ENCODE measurements around the gene BACH1.
A peak's percentile ranks its signal among the peaks of the same experiment; 100 is the strongest.

BACH1 gene

GRCh38 chr21:29304597-29304996 lies 5.9 kb downstream of the BACH1 start:
- no peaks in the 10 kb centered on the region for H3K27me3 ChIP-seq
- H3K4me1 ChIP-seq (ENCODE audit: control insufficient read depth in 1 of 2, insufficient read depth in 1 of 2, low read depth in 1 of 2, low read length in 1 of 2), result peaks cover 90 to 93% of the 10 kb centered on the region in 2 experiments
- no peak overlapping the region for H3K4me3 ChIP-seq (ENCODE audit: low read depth in 1 of 2, low read length in 1 of 2)
- TF ChIP-seq CTCF (IDR thresholded peaks at IDR 0.05), result no peak
- peaks cover 12% of the 10 kb centered on the region for H3K36me3 ChIP-seq
- peak overlapping the region; percentile 77 for H3K27ac ChIP-seq
- no peaks in the 10 kb centered on the region for H3K9me3 ChIP-seq

GRCh38 chr21:29305068-29305467 lies 6.3 kb downstream of the BACH1 start:
- peaks cover 12% of the 10 kb centered on the region for H3K36me3 ChIP-seq
- peaks cover 85 to 88% of the 10 kb centered on the region in 2 experiments for H3K4me1 ChIP-seq (ENCODE audit: control insufficient read depth in 1 of 2, insufficient read depth in 1 of 2, low read depth in 1 of 2, low read length in 1 of 2)
- TF ChIP-seq CTCF (IDR thresholded peaks at IDR 0.05), result no peak
- no peaks in the 10 kb centered on the region for H3K27me3 ChIP-seq
- no peak overlapping the region for H3K4me3 ChIP-seq (ENCODE audit: low read depth in 1 of 2, low read length in 1 of 2)
- peak overlapping the region; percentile 77 for H3K27ac ChIP-seq
- no peaks in the 10 kb centered on the region for H3K9me3 ChIP-seq

- no peaks in the 10 kb centered on the region for H3K27me3 ChIP-seq
- no peak overlapping the region for H3K4me3 ChIP-seq (ENCODE audit: low read depth in 1 of 2, low read length in 1 of 2)
- H3K36me3 ChIP-seq, result peaks cover 12% of the 10 kb centered on the region
- no peaks in the 10 kb centered on the region for H3K9me3 ChIP-seq
- H3K27ac ChIP-seq, result peak overlapping the region; percentile 77
- H3K4me1 ChIP-seq (ENCODE audit: control insufficient read depth in 1 of 2, insufficient read depth in 1 of 2, low read depth in 1 of 2, low read length in 1 of 2), result peaks cover 80 to 83% of the 10 kb centered on the region in 2 experiments
- no peak for TF ChIP-seq CTCF (IDR thresholded peaks at IDR 0.05)
Observed at GRCh38 chr21:29305561-29305960, 6.8 kb downstream of the BACH1 start.

- H3K27me3 ChIP-seq, result no peaks in the 10 kb centered on the region
- H3K27ac ChIP-seq, result peak overlapping the region; percentile 77
- no peak for TF ChIP-seq CTCF (IDR thresholded peaks at IDR 0.05)
- peaks cover 14% of the 10 kb centered on the region for H3K36me3 ChIP-seq
- no peak overlapping the region for H3K4me3 ChIP-seq (ENCODE audit: low read depth in 1 of 2, low read length in 1 of 2)
- H3K4me1 ChIP-seq (ENCODE audit: control insufficient read depth in 1 of 2, insufficient read depth in 1 of 2, low read depth in 1 of 2, low read length in 1 of 2), result peaks cover 67 to 71% of the 10 kb centered on the region in 2 experiments
- no peaks in the 10 kb centered on the region for H3K9me3 ChIP-seq
Observed at GRCh38 chr21:29306920-29307319, 8.2 kb downstream of the BACH1 start.

GRCh38 chr21:29307718-29308455 lies 9.2 kb downstream of the BACH1 start:
- TF ChIP-seq CTCF (IDR thresholded peaks at IDR 0.05), result no peak
- no peak overlapping the region for H3K4me3 ChIP-seq (ENCODE audit: low read depth in 1 of 2, low read length in 1 of 2)
- peaks cover 57 to 65% of the 10 kb centered on the region in 2 experiments for H3K4me1 ChIP-seq (ENCODE audit: control insufficient read depth in 1 of 2, insufficient read depth in 1 of 2, low read depth in 1 of 2, low read length in 1 of 2)
- peaks cover 19% of the 10 kb centered on the region for H3K36me3 ChIP-seq
- H3K9me3 ChIP-seq, result no peaks in the 10 kb centered on the region
- H3K27ac ChIP-seq, result peak overlapping the region; percentile 77
- H3K27me3 ChIP-seq, result no peaks in the 10 kb centered on the region

Measured in neutrophil (primary cell).